H1 (cell line): ENCODE data around the gene TMEM269. TPM values are rescaled to one million over a fixed set of nuclear protein-coding genes. Genes with fewer than 3 reads are reported as not detected.

Experiments
- CHD7 ChIP-seq: fragments of 300-600 bp; sonication (generic); IDR thresholded peaks from 2 replicates; pipeline ENCODE4 v1.7.1; 2012; ENCODE audit warnings: low read length, moderate library complexity, mild to moderate bottlenecking, inconsistent platforms; ENCODE audit not compliant: insufficient replicate concordance
- CTCF ChIP-seq, 3 experiments: IDR thresholded peaks; 1 replicate in 2 of 3; 2 replicates in 1 of 3; pipeline versions ENCODE4 v1.5.1 to v1.6.1; 2011; ENCODE audit warnings: low read length in 3 of 3, mild to moderate bottlenecking in 3 of 3, inconsistent platforms in 2 of 3, low read depth in 1 of 3, moderate library complexity in 1 of 3; ENCODE audit not compliant: insufficient read depth in 1 of 3; ENCODE audit errors: control extremely low read depth in 1 of 3
- EGR1 ChIP-seq: IDR thresholded peaks from 2 replicates; pipeline ENCODE4 v1.6.1; 2011; ENCODE audit warnings: low read depth, low read length, borderline replicate concordance
- KDM4A ChIP-seq: IDR thresholded peaks from one replicate; pipeline ENCODE4 v1.7.1; 2012; ENCODE audit warnings: low read depth, mild to moderate bottlenecking, moderate library complexity, low read length, inconsistent platforms; ENCODE audit not compliant: severe bottlenecking
- RXRA ChIP-seq: IDR thresholded peaks from 2 replicates; pipeline ENCODE4 v1.6.1; 2011; ENCODE audit warnings: low read depth, mild to moderate bottlenecking, low read length, moderate library complexity; ENCODE audit not compliant: insufficient read depth
- SIRT6 ChIP-seq: IDR thresholded peaks from one replicate; pipeline ENCODE4 v1.7.1; 2012; ENCODE audit warnings: low read length, inconsistent platforms
- TAF7 ChIP-seq: optimal IDR thresholded peaks from 2 replicates; pipeline ENCODE3; 2011; ENCODE audit warnings: low read depth, mild to moderate bottlenecking, inconsistent platforms, low read length, moderate library complexity, borderline replicate concordance
- ZNF274 ChIP-seq: IDR thresholded peaks from 2 replicates; pipeline ENCODE4 v1.7.0; 2012; ENCODE audit warnings: low read length, borderline replicate concordance; ENCODE audit errors: extremely low read depth
- polyA plus RNA-seq, 7 experiments: library from polyadenylated mRNA; depleted of rRNA in 3 of 7; stranded (reverse) in 5 of 7; unstranded in 2 of 7; fragments of >200 nt in 5 of 7; fragments of 200-250 nt in 2 of 7; gene quantifications; 1 replicate in 5 of 7; 2 replicates in 1 of 7; 4 replicates in 1 of 7; pipeline versions ENCODE4 v1.2.1 to v1.2.3, GENCODE V29; 2011 to 2013; ENCODE audit warnings: missing spikeins in 2 of 7, mixed read lengths in 2 of 7
- total RNA-seq: library from RNA; stranded (reverse); fragmentation: NEBNext Ultra II Directional; extraction: Animal tissue kit (Norgen Biotek cat#: 25700); gene quantifications from 2 replicates; pipeline ENCODE4 v1.2.1, GENCODE V29; 2021

TMEM269 gene
- total and polyA plus RNA-seq, 2 of the 8 experiments (the other 6 are each of a cell fraction or from before 2014, with no cell fraction given) = 0.14 to 0.35 TPM

GRCh38 chr1:42774928-42775526, 9.8 kb upstream of the TMEM269 start (continued):
- no peak for TF ChIP-seq CHD7
- TF ChIP-seq RXRA = no peak
- TF ChIP-seq EGR1 = no peak
- no peak for TF ChIP-seq KDM4A
- no peak for TF ChIP-seq ZNF274
- TF ChIP-seq SIRT6 = no peak
- TF ChIP-seq CTCF (IDR thresholded peaks at IDR 0.05; ENCODE audit: control extremely low read depth in 1 of 3, insufficient read depth in 1 of 3, low read depth in 1 of 3, low read length in 3 of 3) = no peak
- TF ChIP-seq TAF7 = no peak
